Measurements from ENCODE around the gene ARAP3. TPM values are rescaled to one million over a fixed set of nuclear protein-coding genes. Genes with fewer than 3 reads are reported as not detected.
A peak's percentile ranks its signal among the peaks of the same experiment; 100 is the strongest.

The ARAP3 gene
- total and polyA plus RNA-seq, 8 donors: 1.2 to 11.9 (median 2.3) TPM

GRCh38 chr5:141664733-141665461, 17.1 kb downstream of the ARAP3 start:
- peaks cover 0 to 4% (median 0%) of the 10 kb centered on the region in 3 donors for H3K4me1 ChIP-seq
- no peaks in the 10 kb centered on the region for H3K9me3 ChIP-seq
- FAIRE-seq (no peak), DNase-seq (peak; percentile 79 to 91 (median 90)), ATAC-seq (peak; percentile 94 to 100 (median 97))
- intact Hi-C loops (cut with DNase I): no loop called here
- H3K27me3 ChIP-seq: no peaks in the 10 kb centered on the region
- TF ChIP-seq CTCF (IDR thresholded peaks at IDR 0.05): peak; percentile 82 to 95 (median 94)
- 17 to 23% methylated on average over 13 of the region's 13 CpGs for WGBS, 2 donors
- H3K36me3 ChIP-seq: no peaks in the 10 kb centered on the region
- no peak overlapping the region for H3K4me3 ChIP-seq
- H3K27ac ChIP-seq: no peak overlapping the region

GRCh38 chr5:141663506-141663905, 18.5 kb downstream of the ARAP3 start:
- Histone ChIP-seq H3K27ac (no peak overlapping the region), H3K27me3 (no peaks in the 10 kb centered on the region), H3K4me1 (peaks cover 0 to 4% (median 0%) of the 10 kb centered on the region in 3 donors), H3K9me3 (no peaks in the 10 kb centered on the region), H3K4me3 (no peak overlapping the region), H3K36me3 (no peaks in the 10 kb centered on the region)
- intact Hi-C loops (cut with DNase I): no loop called here
- TF ChIP-seq CTCF (IDR thresholded peaks at IDR 0.05): no peak
- ATAC-seq (no peak), DNase-seq (no peak), FAIRE-seq (no peak)
- 77 to 84% methylated on average over 8 of the region's 8 CpGs for WGBS, 2 donors

- intact Hi-C loops (cut with DNase I): no loop called here
- H3K4me3 ChIP-seq: no peak overlapping the region
- H3K4me1 ChIP-seq: peaks cover 0 to 4% (median 0%) of the 10 kb centered on the region in 3 donors
- no peaks in the 10 kb centered on the region for H3K9me3 ChIP-seq
- DNase-seq (no peak), FAIRE-seq (no peak), ATAC-seq (no peak)
- H3K27ac ChIP-seq: no peak overlapping the region
- no peak for TF ChIP-seq CTCF (IDR thresholded peaks at IDR 0.05)
- H3K27me3 ChIP-seq: no peaks in the 10 kb centered on the region
- H3K36me3 ChIP-seq: no peaks in the 10 kb centered on the region
- 59 to 71% methylated on average over 17 of the region's 17 CpGs for WGBS, 2 donors
These were observed 20.0 kb downstream of the ARAP3 start for GRCh38 chr5:141662028-141662427.

GRCh38 chr5:141657937-141658545, 24.0 kb downstream of the ARAP3 start:
- intact Hi-C loops (cut with DNase I): no loop called here
- no peak overlapping the region for H3K27ac ChIP-seq
- TF ChIP-seq CTCF (IDR thresholded peaks at IDR 0.05): no peak
- ATAC-seq (peak in 2 of 4 donors; percentile 17 to 28), FAIRE-seq (no peak), DNase-seq (no peak)
- H3K4me3 ChIP-seq: no peak overlapping the region
- no peaks in the 10 kb centered on the region for H3K4me1 ChIP-seq
- H3K27me3 ChIP-seq: no peaks in the 10 kb centered on the region
- 72 to 78% methylated on average over 8 of the region's 8 CpGs for WGBS, 2 donors
- no peaks in the 10 kb centered on the region for H3K9me3 ChIP-seq
- no peaks in the 10 kb centered on the region for H3K36me3 ChIP-seq

- Histone ChIP-seq H3K9me3 (no peaks in the 10 kb centered on the region), H3K27me3 (no peaks in the 10 kb centered on the region), H3K27ac (no peak overlapping the region), H3K4me1 (no peaks in the 10 kb centered on the region), H3K36me3 (no peaks in the 10 kb centered on the region), H3K4me3 (no peak overlapping the region)
- ATAC-seq (no peak), FAIRE-seq (no peak), DNase-seq (no peak)
- TF ChIP-seq CTCF (IDR thresholded peaks at IDR 0.05): no peak
- WGBS, 2 donors: 89 to 91% methylated on average over 1 of the region's 1 CpG
- intact Hi-C loops (cut with DNase I): no loop called here
These were observed 24.6 kb downstream of the ARAP3 start for GRCh38 chr5:141657404-141657803.
